ENCODE data around the gene TTC33. TPM values are rescaled to one million over a fixed set of nuclear protein-coding genes. Genes with fewer than 3 reads are reported as not detected.
"Not testable (repeated sequence)": the region's sequence is repeated elsewhere in the genome, so short reads cannot be mapped to it uniquely, and the experiment has no call there.

Gene TTC33
- total RNA-seq, 1 donor from 2014 or later, result 16.5 TPM

GRCh38 chr5:40665635-40666298 is 90.0 kb downstream of the TTC33 start:
- intact Hi-C loops (cut with micrococcal nuclease), result no loop called here

DNA sequence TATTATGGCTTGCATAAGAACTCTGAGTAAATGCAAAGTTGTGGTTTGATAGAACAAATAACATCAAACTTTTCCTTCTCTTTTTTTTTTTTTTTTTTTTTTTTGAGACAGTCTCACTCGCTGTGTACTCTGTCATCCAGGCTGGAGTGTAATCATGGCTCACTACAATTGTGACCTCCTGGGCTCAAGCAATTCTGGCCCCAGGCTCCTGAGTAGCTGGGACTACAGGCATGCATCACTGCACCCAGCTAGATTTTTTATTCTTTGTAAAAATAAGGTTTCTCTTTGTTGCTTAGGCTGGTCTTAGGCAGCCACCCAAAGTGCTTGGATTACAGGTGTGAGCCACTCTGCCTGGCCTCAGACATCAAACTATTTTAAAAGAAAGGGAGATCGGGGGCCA is 95.0 kb downstream of the TTC33 start:
- intact Hi-C loops (cut with micrococcal nuclease), result no loop called here

GRCh38 chr5:40656766-40657165 is 99.0 kb downstream of the TTC33 start:
- intact Hi-C loops (cut with micrococcal nuclease), result no loop called here

- intact Hi-C loops (cut with micrococcal nuclease), result not testable (repeated sequence)
Observed at GRCh38 chr5:40656091-40656490, 99.7 kb downstream of the TTC33 start.

DNA sequence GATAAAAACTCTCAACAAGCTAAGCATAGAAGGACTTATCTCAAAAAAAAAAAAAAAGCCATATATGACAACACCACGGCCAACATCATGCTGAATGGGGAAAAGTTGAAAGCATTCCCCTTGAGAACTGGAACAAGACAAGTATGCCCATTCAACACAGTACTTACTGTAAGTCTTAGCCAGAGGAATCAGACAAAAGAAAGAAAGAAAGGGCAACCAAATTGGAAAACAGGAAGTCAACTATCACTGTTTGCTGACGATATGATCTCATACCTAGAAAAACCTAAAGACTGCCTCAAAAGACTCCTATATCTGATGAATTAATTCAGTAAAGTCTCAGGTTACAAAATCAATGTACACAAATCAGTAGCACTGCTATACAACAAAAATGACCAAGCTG is 100.6 kb downstream of the TTC33 start:
- intact Hi-C loops (cut with micrococcal nuclease), result loop anchor here (1.0 to 2.0 kb wide), 4 partner anchors 14 to 245 kb away; no protein-coding TSS in a partner anchor

- intact Hi-C loops (cut with micrococcal nuclease), result loop anchor here (2.0 kb wide), 3 partner anchors 14 to 76 kb away; no protein-coding TSS in a partner anchor
Observed at GRCh38 chr5:40654377-40654991, 101.3 kb downstream of the TTC33 start.

GRCh38 chr5:40653221-40654022 is 102.3 kb downstream of the TTC33 start:
- intact Hi-C loops (cut with micrococcal nuclease), result loop anchor here (1.0 to 2.0 kb wide), 4 partner anchors 13 to 75 kb away; partner anchors contain the start of gene PTGER4

DNA sequence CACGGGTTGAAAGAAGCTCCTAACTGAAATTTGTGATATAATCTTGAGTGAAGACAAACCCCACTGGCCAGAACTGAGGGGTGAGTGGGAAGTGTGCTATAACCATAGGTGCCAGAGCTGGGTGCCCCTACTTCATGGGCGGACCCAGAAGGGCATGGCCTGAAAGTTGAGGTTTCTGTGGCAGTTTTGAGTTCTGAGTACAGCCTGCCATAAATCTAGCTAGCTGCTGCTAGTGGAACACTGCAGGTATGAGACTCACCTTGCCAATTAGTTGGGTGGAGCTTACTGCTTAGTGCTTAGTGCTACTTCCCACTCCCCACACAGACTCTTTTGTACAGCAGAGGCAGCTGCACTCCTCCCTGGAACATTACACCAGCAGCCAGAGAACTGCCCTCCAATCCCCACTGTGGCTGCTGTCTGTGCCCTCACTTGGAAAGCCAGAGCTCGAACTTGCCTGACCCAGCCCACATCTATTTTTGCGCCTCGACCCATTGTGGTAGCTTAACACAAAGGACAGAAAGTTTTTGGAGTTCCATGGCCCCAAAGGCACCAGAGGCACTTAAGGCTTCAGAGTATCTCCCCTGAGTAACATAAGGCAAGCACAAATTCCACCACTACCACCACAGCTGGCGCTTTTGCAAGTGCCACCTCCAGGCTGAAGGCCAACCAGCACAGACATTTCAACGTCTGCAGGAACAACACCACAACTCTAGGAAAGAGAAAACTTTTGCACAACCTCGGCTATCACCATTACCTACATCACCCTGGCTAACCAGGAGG is 103.1 kb downstream of the TTC33 start:
- intact Hi-C loops (cut with micrococcal nuclease), result loop anchor here (1.0 kb wide), 1 partner anchor 27 kb away; the partner anchor contains the start of gene PTGER4

GRCh38 chr5:40651201-40651600 is 104.6 kb downstream of the TTC33 start:
- intact Hi-C loops (cut with micrococcal nuclease), result no loop called here

GRCh38 chr5:40649463-40650030 is 106.2 kb downstream of the TTC33 start:
- intact Hi-C loops (cut with micrococcal nuclease), result loop anchor here (1.0 kb wide), 1 partner anchor 8 kb away; no protein-coding TSS in a partner anchor

DNA sequence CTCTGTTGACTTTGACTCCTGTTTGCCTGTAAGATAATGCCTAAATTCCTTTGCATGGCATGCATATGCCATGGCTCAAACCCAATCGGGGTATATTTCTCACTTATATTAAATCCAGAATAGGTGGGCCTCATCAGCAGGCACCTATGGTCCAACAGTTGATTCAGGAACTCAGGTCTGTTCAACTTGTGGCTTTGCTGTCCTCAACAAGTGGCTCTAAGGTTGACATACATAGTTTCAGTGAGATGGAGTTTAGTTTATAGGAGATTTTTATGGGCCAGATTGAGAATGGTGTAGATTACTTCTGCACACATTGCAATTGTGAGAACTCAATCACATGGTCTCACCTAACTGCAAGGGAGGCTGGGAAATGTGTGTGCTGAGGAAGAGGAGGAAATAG is 107.6 kb downstream of the TTC33 start:
- intact Hi-C loops (cut with micrococcal nuclease), result no loop called here

DNA sequence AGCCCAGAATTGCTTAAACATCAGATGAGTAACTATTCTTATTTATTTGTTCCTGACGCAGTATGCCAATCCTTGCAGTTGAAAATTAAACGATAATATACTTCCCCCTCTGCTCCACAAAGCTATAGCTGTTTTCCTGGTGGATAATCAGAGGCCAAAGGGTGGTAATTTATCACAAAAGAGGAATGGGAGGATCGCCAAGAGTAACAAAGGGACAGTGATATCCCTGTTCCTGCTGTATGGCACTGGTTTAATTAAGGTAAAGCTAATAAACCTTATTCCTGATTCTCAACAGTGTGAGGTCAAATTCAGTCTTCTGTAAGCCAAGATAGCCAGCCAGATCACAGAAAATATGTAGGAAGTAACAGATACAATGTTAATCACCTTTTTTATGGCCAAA is 109.5 kb downstream of the TTC33 start:
- intact Hi-C loops (cut with micrococcal nuclease), result no loop called here

- intact Hi-C loops (cut with micrococcal nuclease), result not testable (repeated sequence)
Observed at GRCh38 chr5:40639531-40639930, 116.2 kb downstream of the TTC33 start.

DNA sequence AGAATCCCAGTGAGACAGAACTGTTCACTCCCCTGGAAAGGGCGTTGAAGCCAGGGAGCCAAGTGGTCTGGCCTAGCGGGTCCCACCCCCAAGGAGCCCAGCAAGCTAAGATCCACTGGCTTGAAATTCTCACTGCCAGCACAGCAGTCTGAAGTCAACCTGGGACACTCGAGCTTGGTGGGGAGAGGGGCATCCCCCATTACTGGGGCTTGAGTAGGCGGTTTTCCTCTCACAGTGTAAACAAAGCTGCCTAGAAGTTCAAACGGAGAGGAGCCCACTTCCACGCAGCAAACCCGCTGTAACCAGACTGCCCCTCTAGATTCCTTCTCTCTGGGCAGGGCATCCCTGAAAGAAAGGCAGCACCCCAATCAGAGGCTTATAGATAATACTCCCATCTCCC is 121.2 kb downstream of the TTC33 start:
- intact Hi-C loops (cut with micrococcal nuclease), result no loop called here

DNA sequence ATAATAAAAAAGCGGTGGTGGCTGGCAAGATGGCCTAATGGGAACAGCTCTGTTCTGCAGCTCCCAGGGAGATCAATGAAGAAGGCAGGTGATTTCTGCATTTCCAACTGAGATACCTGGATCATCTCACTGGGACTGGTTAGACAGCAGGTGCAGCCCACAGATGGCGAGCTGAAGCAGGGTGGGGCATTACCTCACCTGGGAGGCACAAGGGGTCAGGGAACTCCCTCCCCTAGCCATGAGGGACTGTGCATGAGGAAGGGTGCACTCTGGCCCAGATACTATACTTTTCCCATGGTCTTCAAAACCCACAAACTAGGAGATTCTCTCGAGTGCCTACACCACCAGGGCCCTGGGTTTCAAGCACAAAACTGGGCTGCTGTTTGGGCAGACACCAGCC is 121.6 kb downstream of the TTC33 start:
- intact Hi-C loops (cut with micrococcal nuclease), result no loop called here

- intact Hi-C loops (cut with micrococcal nuclease), result no loop called here
Observed at GRCh38 chr5:40631236-40631635, 124.5 kb downstream of the TTC33 start.

- intact Hi-C loops (cut with micrococcal nuclease), result no loop called here
Observed at GRCh38 chr5:40630126-40630525, 125.6 kb downstream of the TTC33 start.

- intact Hi-C loops (cut with micrococcal nuclease), result no loop called here
Observed at GRCh38 chr5:40628407-40628806, 127.4 kb downstream of the TTC33 start.

DNA sequence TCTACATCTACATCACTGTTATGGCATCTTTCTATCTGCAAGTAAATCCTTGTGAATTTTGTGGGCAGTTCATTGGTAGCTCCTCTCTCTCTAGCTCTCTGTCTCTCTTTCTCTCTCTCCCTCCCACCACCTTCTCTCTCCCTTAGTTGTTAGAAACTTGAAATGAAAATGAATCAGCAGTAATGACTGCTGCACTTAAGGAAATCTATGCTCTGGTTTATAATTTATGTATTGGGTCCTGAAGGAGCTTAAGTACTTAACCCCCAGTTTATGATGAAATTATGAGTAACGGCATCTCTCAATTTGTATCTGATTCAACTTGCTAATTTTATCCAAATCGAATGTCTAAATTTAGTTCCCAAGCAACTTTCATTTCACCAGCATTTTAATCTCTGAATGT is 128.1 kb downstream of the TTC33 start:
- intact Hi-C loops (cut with micrococcal nuclease), result no loop called here

DNA sequence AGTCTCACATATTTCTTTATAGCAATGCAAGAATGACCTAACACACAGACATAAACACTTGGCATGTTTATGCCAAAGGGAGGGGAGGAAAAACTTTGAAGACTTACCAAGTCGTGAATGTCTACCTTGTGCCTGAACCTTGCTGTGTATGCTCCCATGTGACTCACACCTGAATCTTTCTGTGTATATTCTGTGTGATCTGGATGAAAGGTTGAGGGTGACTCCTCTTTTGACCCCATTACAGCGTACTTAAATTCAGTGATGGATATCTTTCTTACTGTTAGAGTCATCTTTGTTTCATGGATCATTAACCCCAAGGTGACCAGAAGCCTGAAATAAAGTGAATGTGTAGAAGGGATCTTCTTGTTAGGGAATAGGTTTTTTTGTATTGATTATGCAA is 129.0 kb downstream of the TTC33 start:
- intact Hi-C loops (cut with micrococcal nuclease), result no loop called here

All from T-helper 1 cell treated with Interleukin-12 subunit alpha and Interleukin-12 subunit beta and Interleukin-4 antibody, amounts not matched to agents 30 ng/mL and 1 ng/mL, for 36 hours (primary cell).